HG02571 (cell line): ENCODE data around the gene ZNF750.

Experiments
- ATAC-seq: cut with Tn5 transposase; IDR thresholded peaks from one replicate; pipeline ENCODE4 v1.9.1; 2021; ENCODE audit warnings: mild to moderate bottlenecking, moderate library complexity; ENCODE audit not compliant: unreplicated experiment

The ZNF750 gene

DNA sequence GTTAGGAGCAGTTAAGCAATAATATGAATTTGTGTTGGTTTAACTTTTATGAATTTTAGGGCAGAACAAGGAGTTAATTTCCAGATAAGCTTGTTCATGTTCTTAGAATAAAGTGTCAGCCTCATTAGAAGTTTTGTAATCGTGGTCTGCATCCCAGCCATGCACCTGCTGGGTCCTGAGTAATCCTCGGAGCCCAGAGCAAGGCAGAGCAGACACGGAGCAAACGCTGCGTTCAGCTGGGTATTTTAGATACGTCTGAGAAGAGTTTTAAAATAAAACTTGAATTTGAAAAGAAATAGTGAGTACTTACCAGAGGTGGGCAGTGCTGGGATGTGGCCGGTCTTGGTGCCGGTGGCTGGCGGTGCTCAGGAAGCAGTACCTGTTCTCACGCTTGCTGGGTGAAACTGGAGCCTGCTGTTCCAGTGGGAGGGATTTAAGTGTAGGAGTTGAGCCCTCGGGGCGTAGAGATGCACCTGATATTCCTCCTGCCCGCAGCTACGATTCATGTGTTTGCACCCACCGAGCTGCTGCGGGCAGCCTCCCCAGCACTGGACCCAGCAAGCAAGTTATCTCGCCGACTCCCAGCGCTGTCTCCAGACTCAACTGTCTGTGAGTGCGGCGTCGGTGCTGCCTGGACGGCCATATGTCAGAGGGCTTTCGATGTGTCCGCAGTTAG is at the start of gene ZNF750:
Gene ZNF750 (minus strand): TSS at position 406 of the 676 bp plus-strand sequence. CDS start 7,568 bp downstream, outside the sequence.
- ATAC-seq = no peak

DNA sequence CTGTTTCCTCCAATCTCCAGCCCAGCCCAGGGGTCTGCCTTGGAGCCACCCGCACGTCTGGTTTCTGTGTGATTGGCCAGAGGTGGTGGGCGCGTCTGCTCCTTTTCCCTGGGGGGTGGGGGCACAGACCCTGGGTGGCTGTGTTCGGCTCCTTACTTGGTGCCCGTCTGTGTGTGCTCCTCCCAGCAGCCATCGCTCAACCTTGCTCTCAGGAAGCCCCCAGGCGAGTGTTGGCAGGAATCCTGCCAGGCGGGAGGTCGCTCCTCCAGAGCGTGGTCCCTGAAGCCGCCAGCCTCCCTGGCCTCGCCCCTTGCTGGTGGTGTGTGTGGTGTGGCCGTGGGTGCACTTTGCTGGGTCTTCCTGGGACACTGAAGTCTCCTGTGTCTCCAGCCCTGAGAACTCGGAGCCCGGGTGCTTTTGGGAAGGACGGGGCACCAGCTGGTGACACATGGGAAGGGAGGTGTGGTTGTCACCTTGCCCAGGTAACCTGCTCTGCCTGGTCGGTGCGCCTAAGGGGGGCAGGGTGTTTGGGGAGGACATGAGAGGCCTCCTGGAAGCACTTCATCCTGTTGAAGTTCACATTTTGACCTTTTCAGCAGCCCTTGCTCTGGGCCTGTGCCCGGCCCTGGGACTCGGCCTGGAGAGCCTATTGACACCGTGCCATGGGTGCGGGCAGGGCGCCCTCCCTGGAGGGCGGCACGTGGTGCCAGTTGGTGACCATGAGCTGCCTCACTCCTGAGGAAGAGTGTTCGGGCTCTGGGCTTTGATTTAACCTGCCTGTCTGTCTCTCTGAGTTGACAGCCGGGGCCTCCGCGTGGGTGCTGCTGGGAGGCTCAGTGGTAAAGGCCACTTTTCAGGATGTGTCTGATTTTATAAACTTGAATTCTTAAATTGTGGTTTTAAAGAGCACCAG is 49.0 kb upstream of the ZNF750 start:
- no peak for ATAC-seq

DNA sequence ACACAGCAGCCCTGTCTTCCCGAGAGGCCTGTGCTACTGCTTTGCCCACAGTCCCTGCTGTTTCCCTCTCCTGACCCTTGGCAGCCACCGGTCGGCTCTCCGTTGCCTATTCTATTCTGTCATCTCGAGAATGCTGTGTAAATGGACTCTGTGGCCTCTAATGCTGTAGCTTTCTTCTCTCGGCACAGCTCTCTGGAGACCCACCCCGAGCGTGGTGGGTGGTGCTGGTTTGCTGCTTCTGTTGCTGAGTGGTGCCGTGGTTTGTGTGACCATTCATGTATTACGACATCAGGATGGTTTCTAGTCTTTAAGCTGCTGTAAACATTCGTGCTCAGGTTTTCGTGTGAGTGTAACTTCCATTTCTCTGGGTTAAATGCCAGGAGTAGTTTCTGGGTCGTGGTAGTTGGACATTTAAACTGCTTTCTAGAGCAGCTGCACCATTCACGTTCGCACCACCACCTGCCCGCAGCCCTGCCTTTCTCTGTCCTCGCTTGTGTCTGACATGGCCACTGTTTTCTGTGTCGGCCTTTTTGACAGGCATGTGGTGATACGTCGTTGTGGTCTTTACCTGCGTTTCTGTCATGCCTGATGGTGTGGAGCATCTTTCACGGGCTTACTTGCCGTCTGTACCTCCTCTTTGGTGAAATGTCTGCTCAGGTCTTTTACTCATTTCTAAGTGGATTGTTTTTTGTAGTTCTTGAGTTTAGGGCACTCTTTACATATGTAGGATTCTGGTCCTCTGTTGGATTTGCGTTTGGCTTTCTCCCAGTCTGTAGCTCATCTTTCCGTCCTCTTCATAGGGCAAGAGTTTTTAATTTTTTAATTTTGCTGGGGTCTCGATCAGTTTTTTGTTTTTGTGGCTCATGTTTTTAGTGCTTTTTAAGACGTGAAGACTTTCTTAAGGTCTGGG is 47.7 kb upstream of the ZNF750 start:
- no peak for ATAC-seq

DNA sequence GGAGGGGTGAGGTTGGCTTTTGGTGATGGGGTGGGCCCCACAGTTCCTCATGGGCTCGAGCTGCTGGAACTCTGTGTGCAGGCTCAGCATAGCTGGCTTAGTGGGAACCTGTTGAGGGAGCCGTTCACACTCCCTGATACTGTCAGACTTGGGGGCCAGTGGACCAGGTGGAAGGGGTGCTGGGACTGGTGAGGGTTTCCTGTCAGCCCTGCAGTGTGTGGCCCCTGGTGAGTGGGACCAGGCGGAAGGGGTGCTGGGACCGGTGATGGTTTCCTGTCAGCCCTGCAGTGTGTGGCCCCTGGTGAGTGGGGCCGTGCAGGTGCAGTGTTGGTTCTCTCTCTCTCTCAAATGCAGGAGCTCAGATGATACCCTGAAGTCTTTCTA is 45.1 kb upstream of the ZNF750 start:
- no peak for ATAC-seq

DNA sequence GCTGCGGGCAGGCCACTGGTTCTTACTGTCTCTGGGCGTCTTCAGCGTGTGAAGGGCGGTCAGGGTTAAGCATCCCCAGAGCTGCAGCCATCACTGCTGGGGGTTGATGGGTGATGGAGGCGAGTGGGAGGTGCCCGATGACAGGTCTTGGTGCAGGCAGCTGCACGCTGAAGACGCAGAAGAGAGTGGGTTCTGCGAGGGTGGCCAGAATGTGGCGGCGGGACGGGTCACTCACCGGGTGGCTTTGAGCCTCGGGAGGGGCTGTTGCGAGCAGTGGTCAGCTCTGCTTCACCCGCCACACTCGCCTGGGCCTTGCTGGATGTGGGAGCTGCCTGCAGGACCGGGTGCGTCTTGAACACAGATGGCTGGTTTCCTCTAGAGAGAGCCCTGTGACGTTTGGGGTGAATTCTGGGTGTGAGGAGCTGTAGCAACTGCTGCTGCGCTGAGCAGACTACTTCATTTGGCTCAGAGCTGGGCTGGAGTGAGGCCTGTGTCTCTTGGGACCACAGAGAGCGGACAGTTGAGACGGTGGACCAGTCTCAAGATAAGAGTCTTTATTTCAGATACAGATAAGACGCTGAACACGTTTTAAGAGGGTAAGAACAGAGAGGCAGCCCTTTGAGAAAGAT is 44.6 kb upstream of the ZNF750 start:
- no peak for ATAC-seq

DNA sequence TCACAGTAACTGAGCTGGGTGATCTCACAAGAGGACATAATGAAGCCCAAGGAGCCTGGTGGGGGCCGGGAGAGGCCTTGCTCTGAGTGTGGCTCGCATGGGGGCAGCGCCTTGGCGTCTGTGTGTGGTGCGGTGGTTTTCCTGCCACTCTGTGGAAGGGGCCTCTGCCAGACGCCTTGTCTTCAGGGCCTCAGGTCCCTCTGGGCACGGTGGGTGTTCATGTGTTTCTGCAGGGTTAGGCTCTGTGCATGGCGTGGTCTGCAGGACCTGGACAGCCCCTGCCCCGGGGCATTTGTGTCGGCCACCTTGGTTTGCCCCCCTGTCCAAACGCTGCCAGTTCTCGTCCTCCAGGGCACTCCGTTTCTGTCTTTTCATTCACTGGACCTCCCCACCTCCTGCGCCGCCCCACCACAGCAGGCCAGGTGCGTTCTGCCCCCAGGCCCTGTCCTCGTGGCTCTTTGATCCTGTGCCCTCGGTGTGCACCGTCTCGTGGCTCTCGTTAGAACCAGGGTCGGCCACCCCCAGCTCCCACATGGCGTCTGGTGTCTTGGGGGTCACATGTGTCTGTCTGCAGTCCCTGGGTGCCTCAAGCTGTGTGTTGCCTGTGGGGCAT is 43.7 kb upstream of the ZNF750 start:
- no peak for ATAC-seq

DNA sequence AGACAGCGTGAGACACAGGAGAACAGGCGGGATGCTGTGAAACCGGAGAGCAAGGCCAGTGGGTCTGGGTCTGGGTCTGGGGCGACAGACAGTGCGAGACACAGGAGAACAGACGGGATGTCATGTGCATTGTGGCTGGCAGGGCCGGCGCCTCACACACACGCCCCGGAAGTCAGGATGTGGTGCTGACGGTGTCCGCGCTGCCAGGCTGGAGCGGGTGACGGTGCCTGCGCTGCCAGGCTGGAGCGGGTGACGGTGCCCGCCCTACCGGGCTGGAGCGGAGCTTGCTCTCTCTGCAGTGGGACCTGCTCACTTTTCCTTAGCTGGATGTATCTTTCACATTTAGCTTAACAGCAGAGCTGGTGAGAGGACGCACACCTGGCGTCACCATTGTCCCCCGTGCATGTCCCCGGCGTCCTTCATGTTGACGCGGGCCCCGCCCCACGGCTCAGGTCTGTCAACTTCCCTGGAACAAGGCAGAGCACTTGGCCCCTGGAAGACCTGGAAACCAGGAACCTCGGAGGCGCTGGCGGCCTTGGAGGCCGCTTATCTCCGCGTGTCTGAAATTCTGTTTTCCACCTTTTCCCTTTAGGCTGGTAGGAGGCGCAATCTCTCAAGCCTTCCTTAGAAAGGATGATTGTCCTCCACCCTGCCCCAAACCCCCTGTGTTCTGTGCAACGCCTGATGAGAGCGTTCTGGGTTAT is 43.0 kb upstream of the ZNF750 start:
- no peak for ATAC-seq

DNA sequence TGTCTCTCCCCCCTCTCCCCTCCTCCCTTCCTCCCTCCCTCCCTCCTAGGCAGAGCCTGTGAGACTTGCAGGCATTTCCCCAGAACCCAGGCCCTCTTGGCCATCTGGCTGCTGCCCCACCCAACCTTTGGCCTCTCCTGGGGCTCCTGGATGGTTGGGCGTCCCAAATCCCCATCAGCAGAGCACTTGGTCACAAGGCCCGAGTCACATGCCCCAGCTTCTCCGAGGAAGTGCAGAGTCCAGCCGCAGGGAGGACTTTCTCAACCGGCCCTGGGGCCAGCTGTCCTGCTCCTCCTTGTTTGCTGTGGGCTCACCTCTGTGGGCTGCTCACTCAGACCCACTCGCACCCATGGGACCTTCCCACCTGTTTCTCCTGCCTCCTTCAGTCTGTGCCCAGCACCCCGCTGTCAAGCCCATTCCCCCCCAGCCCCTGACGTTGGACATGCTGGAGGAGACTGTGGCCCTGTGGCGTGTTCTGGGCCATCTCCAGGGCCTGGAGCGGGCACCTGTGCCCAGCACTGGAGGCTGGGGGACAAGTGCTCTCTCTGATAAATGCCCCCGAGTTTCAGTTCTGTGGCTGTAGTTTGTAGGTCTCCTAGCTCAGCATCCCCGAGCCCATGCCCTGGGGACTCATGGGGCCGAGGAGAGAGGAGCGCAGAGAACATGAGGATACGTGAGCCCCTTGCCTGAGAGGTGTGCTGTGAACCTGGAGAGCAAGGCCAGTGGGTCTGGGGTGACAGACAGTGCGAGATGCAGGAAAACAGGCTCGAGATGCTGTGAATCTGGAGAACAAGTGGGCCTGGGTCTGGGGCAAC is 42.3 kb upstream of the ZNF750 start:
- no peak for ATAC-seq

DNA sequence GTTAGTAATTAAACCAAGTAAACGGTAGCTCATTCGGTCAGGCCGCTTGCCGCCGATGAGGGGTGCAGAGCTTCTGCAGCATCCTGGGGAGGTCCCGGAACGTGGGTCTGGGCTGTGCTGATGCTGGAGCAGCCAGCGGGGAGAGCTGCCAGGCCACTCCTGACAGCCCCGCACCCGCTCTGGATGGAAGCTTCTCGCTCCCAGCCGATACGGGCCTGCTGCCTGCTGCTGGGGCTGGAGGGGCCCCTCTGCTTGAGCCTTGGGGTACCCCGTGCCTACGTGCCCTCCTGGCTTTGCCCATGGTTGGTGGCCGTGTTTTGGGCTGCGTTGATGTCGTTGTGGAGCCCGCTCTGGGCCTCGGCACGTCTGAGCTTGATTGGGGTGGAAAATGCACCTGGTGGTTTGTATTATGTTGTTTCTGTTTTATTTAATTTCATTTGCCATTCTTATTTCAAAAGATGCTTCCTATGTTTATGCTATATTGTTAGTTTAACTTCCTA is 41.6 kb upstream of the ZNF750 start:
- ATAC-seq = no peak

DNA sequence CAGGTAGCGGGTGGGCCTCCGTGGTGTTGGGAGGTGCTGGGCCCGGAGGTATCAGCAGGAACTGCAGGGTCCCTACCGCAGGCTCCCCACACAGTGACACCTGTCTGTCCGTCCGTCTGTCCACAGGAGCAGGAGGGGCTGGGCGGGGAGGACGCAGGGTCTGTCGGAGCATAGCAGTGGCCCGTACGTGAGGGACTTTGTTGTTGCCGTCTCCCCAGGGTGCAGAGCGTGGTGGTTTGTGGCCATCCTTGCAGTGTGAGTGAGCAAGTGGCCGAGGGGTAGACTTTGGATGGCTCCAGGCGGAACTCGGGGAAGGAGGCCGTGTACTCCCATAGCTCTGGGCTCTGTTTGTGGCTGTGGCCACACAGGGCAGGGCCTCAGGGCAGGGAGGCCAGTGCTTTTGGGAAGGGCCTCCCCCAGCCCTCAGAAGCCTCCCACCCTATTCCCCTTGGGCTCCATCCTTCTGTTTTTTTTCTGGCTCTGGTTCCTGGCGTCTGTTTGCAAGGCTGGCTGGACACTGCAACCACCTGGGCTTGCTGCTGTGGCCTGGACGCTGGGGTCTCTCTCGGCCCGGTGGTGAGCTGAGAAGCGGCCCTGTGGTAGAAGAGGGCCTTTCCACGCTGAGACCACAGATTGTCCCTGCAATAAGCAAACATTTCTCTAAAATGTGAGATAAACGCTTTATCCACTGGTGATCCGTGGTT is 41.0 kb upstream of the ZNF750 start:
- no peak for ATAC-seq

DNA sequence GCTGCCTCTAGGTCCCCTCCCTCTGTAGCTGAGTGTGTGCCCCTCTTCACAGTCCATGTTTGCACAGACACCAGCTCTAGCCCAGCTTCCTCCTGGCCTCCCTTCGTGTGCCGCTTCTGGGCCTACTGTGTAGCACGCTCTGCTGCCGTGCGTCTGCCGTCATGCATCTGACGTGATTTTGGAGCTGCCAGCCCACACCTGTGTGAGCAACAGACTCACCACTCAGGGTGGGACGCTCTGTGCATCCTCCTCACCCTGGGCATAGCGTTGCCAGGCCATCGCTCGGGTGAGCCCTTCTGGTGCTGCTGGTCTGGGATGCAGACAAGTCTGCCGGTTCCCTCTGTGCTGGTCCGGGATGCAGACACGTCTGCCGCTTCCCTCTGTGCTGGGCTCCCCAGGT is 39.4 kb upstream of the ZNF750 start:
- ATAC-seq = no peak

DNA sequence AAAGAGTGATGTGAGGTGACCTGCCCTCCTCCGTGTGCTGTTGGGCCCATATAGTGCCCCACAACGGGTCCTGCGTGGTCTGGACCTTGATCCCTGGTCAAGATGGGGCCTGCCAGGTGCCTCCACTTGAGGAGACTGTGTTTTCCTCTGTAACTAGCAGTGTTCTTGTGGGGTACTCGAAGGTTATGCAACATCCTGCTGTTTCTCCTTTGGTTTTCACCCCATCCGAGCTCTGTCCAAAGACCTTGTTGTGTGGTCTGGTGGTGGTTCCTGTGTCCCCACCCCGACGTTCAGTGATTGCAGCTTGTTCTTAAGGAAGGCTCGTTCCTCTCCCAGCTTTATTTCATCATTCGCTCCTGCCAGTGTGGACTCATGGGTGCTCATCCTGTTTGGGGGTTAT is 38.7 kb upstream of the ZNF750 start:
- ATAC-seq = no peak

DNA sequence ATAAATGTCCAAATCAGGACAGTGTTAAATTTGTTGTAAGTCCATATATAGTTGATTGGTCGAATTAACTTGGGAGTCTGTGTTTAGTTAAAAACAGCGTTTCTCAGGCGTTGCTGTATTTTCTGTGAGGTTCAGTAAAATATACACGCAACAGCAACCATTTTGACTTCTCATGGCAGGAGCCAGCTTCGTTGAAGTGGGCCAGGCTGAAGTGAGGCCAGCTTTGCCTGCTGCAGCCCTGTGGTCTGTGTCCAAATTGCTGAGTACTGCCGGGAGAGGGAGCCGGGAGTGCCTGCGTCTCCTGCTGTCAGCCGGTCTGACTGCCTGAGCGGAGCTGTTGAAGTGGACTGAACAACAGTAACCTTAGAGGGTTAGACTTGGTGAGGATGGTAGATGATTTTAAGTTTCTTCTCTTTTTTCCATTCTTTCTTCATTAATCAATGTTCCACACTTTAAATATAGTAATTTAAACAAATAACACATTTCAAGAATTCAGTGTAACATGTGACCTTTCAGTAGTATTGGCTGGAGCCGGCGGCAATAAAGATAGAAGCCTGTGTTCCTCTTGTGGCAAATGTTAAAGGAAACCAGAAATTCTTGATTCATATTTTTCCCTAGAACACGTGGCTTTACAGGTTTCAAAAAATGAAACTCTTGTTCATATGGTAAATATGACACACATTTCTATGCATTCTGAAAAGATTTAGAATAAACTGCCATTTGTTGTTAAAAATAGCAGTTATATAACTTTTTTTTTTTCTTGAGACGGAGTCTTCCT is 37.0 kb upstream of the ZNF750 start:
- ATAC-seq = no peak

DNA sequence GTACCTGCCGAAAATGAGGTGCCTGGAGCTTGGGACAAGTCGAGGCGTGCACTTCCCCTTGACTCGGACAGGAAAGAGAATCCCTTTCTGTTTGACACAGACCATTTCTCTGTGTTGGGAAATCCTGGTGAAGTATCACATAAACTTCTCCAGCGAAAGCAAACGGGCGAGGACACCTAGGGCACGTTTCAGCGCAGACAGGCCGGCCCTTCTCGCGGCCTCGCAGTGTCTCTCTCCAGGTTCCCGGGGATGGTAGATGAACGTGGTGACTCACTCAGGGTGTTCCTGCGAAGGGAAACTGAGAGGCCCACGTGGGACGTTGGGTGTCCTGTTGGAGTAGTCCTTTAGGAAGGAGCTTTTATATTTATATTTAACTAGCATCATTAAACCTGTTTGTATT is 36.3 kb upstream of the ZNF750 start:
- ATAC-seq = no peak

DNA sequence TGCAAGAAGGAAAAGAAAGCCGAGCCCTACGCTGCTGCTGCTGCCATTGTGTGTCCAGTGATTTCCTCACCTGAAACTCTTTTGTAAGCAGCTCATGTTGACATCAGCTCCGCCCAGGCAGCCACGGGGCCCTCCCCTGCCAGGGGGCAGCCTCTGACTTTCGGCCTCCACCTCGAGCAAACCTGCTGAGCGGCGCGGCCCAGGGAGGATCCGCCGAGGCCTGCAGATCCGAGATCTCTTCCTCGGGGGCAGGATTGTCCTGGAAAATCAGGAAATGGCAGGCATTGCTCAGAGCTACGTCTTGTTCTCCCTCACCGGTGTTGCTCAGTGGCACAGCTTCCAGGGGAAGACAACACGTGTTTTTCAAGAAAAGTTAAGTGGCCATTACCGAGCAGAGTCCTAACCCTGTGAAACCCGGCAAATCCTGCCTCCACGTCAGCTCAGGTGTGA is 35.6 kb upstream of the ZNF750 start:
- no peak for ATAC-seq

DNA sequence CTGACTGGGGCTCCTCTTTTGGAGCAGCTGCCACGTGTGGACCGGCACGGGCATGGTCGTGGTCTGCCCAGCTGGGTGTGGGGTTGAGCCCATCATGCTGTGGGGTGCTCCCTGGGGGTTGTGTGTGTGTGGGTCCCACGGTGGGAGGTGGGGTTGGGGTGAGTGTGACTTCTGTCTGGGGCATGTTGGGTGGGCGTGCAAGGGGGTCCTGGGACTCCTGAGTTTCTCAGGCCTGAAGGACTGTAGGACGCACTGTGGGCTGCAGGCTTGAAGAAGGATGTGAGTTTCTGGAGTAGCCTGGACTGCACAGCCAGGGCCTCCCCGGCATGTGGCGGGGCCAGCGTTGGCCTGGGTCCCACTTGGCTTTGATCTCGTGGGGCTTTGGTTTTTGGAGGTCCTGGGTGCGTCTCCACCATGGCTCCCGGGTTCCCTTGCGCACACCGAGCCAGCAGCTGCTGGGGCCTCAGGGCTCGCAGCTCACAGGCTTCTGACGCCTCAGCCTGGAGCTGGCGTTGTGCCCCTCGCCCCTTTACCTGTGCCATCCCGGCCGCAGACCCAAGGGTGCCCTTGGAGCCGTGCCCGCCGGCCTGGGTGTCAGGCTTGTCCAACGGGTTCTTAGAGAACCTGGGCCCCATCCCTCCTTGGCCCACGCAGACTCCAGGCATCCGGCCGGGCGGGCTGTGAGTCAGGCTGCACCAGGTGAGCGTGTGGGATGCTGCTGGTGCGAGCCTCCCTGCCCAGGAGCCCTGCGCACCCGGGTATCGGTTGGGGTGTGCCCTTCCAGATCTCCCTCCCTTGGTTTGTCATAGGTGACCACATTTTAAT is 34.4 kb upstream of the ZNF750 start:
- ATAC-seq = no peak
